Activated CD4-positive, alpha-beta T cell treated with anti-CD3 and anti-CD28 coated beads, Interleukin-10, Interleukin-2, amounts not matched to agents 100 ng/mL and 50 ng/mL, durations not matched to agents 16 hours and 8 hours (primary cell): ENCODE measurements around the gene MMP23B.
A peak's percentile ranks its signal among the peaks of the same experiment; 100 is the strongest.
"Not testable (repeated sequence)": the region's sequence is repeated elsewhere in the genome, so short reads cannot be mapped to it uniquely, and the experiment has no call there.

Experiments
- DNase-seq: peaks from one replicate; pipeline ENCODE4 v3.0.0-alpha.2; 2020

Gene MMP23B

GRCh38 chr1:1671365-1672119 is 39.6 kb downstream of the MMP23B start:
- no peak for DNase-seq

GRCh38 chr1:1672181-1672965 is 40.4 kb downstream of the MMP23B start:
- no peak for DNase-seq

GRCh38 chr1:1674806-1675205 is 42.8 kb downstream of the MMP23B start:
- not testable (repeated sequence) for DNase-seq

GRCh38 chr1:1675218-1675617 is 43.2 kb downstream of the MMP23B start:
- DNase-seq, result not testable (repeated sequence)

GRCh38 chr1:1676087-1676486 is 44.1 kb downstream of the MMP23B start:
- DNase-seq, result not testable (repeated sequence)

- DNase-seq, result peak; percentile 41
Observed at GRCh38 chr1:1677718-1678580, 46.0 kb downstream of the MMP23B start.

GRCh38 chr1:1678581-1679380 is 46.8 kb downstream of the MMP23B start:
- DNase-seq, result peak; percentile 75

- no peak for DNase-seq
Observed at GRCh38 chr1:1680031-1680911, 48.3 kb downstream of the MMP23B start.

- DNase-seq, result no peak
Observed at GRCh38 chr1:1680912-1681273, 48.9 kb downstream of the MMP23B start.

- DNase-seq, result no peak
Observed at GRCh38 chr1:1683104-1683905, 51.3 kb downstream of the MMP23B start.
